ENCODE data around the gene GM2A. TPM values are rescaled to one million over a fixed set of nuclear protein-coding genes. Genes with fewer than 3 reads are reported as not detected.
"Not testable (repeated sequence)": the region's sequence is repeated elsewhere in the genome, so short reads cannot be mapped to it uniquely, and the experiment has no call there.

Gene GM2A
- total RNA-seq, 1 donor from 2014 or later, result 27.6 TPM

DNA sequence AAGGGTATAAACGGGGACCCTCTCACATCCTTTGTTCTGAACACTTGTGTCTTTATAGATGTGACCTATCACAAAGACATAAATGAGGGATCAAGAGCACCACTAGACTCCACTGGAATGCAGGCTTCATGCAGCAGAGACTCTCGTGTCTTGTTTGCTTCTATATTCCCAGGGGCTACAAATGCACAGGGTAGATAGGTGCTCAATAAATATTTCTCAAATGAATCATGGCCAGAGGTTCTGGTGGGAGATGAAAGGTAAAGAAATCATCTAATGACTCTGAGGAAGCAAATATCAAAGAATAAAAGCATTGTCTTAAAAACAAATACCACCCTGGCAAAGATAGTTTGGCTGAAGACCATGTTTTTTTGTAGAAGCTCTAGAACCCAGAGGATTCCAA lies 44.0 kb downstream of the GM2A start:
- no peaks in the 10 kb centered on the region for H3K36me3 Mint-ChIP-seq (ENCODE audit: low read depth)
- no peaks in the 10 kb centered on the region for H3K9me3 Mint-ChIP-seq
- DNase-seq (ENCODE audit: low read depth, low spot score), result no peak
- H3K27me3 Mint-ChIP-seq (ENCODE audit: low read depth), result peaks cover 7% of the 10 kb centered on the region
- TF ChIP-seq, protein P1, sequence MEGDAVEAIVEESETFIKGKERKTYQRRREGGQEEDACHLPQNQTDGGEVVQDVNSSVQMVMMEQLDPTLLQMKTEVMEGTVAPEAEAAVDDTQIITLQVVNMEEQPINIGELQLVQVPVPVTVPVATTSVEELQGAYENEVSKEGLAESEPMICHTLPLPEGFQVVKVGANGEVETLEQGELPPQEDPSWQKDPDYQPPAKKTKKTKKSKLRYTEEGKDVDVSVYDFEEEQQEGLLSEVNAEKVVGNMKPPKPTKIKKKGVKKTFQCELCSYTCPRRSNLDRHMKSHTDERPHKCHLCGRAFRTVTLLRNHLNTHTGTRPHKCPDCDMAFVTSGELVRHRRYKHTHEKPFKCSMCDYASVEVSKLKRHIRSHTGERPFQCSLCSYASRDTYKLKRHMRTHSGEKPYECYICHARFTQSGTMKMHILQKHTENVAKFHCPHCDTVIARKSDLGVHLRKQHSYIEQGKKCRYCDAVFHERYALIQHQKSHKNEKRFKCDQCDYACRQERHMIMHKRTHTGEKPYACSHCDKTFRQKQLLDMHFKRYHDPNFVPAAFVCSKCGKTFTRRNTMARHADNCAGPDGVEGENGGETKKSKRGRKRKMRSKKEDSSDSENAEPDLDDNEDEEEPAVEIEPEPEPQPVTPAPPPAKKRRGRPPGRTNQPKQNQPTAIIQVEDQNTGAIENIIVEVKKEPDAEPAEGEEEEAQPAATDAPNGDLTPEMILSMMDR (conservative IDR thresholded peaks at IDR 0.05), result no peak
- H3K27ac Mint-ChIP-seq (ENCODE audit: unreplicated experiment), result no peak overlapping the region
- peaks cover 3% of the 10 kb centered on the region for H3K4me1 Mint-ChIP-seq
- no peak overlapping the region for H3K4me3 Mint-ChIP-seq

DNA sequence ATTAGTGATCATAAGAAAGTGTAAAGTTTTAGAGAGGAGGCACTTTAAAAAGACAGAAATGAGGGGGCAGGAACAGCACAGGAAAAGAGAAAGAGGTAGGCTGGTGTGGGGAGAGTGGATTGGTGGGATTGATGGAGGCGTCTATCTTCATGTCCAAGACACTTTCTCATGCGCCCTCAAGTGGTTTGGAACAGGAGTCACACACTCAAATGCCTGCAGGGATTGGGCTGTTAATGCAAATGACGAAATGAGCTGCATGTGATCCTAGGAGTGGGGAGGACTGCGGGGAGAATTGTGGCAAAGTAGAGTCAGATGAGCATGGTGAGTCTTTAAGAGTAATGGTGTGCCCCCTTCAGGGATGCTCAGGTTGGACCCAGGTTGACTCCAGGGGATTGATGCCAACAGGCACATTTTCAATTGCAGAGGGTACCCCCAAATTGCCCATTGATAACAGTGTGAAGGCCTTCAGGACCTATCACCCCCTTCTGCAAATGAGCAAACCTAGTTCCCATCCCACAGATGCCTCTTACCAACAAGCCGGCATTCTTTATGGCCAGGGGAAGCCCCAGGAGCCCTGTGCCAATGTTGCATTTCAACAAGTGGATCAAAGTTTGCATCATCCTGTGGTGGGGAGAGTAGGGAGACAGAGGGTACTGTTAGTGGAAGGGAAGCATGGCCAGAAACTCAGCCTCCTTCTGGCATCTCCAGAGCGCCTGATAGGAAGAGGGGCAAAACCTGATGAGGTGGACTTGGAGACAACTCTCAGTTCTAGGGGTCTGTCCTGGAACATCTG lies 45.3 kb downstream of the GM2A start:
- TF ChIP-seq, protein P1 (conservative IDR thresholded peaks at IDR 0.05), result peak; percentile 45
- H3K36me3 Mint-ChIP-seq (ENCODE audit: low read depth), result no peaks in the 10 kb centered on the region
- DNase-seq (ENCODE audit: low read depth, low spot score), result no peak
- H3K4me3 Mint-ChIP-seq, result no peak overlapping the region
- H3K4me1 Mint-ChIP-seq, result peaks cover 3% of the 10 kb centered on the region
- H3K27me3 Mint-ChIP-seq (ENCODE audit: low read depth), result peaks cover 7% of the 10 kb centered on the region
- H3K9me3 Mint-ChIP-seq, result no peaks in the 10 kb centered on the region
- no peak overlapping the region for H3K27ac Mint-ChIP-seq (ENCODE audit: unreplicated experiment)

DNA sequence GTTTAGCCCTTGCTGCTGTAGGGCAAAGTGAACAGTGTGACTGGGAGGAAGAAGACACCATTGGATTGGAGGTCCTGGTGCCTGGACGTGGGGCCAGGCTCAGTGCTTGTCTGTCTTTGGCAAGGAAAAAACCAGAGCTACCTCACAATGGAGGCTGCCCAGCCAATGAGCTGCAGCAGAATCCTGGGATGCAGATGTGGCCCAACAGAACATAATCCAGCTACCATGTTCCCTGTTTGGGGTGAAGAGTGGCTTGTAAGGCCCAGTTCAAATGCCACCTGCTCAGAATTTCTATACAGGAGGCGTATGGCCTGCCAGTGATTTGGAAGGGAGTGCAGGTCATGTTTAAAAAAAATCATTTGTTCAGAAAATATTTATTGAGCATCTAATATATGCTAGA lies 50.7 kb downstream of the GM2A start, which contains the start of gene SLC36A3:
TSS of gene SLC36A3 (minus strand) at position 101 of the 400 bp plus-strand sequence. CDS start 412 bp downstream, outside the sequence.
- Mint-ChIP-seq H3K27me3 (ENCODE audit: low read depth) (peaks cover 19% of the 10 kb centered on the region), H3K4me3 (no peak within 1 kb of the TSS), H3K27ac (ENCODE audit: unreplicated experiment) (no peak within 1 kb of the TSS), H3K36me3 (ENCODE audit: low read depth) (no peaks in the 10 kb centered on the region), H3K4me1 (no peaks in the 10 kb centered on the region), H3K9me3 (no peaks in the 10 kb centered on the region)
- no peak for DNase-seq (ENCODE audit: low read depth, low spot score)
- TF ChIP-seq, protein P1 (conservative IDR thresholded peaks at IDR 0.05), result no peak

DNA sequence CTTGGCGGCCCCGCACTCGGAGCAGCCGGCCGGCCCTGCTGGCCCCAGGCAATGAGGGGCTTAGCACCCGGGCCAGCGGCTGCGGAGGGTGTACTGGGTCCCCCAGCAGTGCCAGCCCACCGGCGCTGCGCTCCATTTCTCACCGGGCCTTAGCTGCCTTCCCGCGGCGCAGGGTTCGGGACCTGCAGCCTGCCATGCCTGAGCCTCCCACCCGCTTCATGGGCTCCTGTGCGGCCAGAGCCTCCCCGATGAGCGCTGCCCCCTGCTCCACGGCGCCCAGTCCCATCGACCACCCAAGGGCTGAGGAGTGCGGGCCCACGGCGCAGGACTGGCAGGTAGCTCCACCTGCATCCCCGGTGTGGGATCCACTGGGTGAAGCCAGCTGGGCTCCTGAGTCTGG lies 56.3 kb downstream of the GM2A start:
- H3K36me3 Mint-ChIP-seq (ENCODE audit: low read depth); H3K4me1 Mint-ChIP-seq; H3K9me3 Mint-ChIP-seq; DNase-seq (ENCODE audit: low read depth, low spot score); H3K4me3 Mint-ChIP-seq; H3K27ac Mint-ChIP-seq (ENCODE audit: unreplicated experiment): not testable (repeated sequence)
- peaks cover 16% of the 10 kb centered on the region for H3K27me3 Mint-ChIP-seq (ENCODE audit: low read depth)

DNA sequence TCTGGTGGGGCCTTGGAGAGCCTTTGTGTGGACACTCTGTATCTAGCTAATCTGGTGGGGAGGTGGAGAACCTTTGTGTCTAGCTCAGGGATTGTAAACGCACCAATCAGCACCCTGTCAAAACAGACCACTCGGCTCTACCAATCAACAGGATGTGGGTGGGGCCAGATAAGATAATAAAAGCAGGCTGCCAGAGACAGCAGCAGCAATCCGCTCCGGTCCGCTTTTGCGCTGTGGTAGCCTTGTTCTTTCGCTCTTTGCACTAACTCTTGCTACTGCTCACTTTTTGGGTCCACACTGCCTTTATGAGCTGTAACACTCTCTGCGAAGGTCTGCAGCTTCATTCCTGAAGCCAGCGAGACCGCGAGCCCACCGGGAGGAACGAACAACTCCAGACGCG lies 56.8 kb downstream of the GM2A start:
- peaks cover 16% of the 10 kb centered on the region for H3K27me3 Mint-ChIP-seq (ENCODE audit: low read depth)
- not testable (repeated sequence) for H3K36me3 Mint-ChIP-seq (ENCODE audit: low read depth); H3K9me3 Mint-ChIP-seq; DNase-seq (ENCODE audit: low read depth, low spot score); H3K4me1 Mint-ChIP-seq; H3K27ac Mint-ChIP-seq (ENCODE audit: unreplicated experiment); H3K4me3 Mint-ChIP-seq

DNA sequence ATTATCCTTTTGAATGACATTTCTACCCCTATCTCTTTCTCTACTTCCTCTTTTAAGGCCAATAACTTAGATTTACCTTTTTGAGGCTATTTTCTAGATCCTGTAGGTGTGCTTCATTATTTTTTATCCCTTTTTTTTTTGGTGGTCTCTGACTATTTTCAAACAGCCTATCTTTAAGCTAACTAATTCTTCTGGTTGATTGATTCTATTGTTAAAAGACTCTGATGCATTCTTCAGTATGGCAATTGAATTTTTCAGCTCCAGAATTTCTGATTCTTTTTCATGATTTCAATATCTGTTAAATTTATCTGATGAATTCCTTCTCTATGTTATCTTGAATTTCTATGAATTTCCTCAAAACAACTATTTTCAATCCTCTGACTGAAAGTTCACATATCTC lies 57.9 kb downstream of the GM2A start:
- TF ChIP-seq, protein P1 (conservative IDR thresholded peaks at IDR 0.05), result no peak
- no peak overlapping the region for H3K4me3 Mint-ChIP-seq

More for the DNA sequence above, 57.9 kb downstream of the GM2A start:
- peaks cover 11% of the 10 kb centered on the region for H3K27me3 Mint-ChIP-seq (ENCODE audit: low read depth)
- peaks cover 2% of the 10 kb centered on the region for H3K4me1 Mint-ChIP-seq
- no peak overlapping the region for H3K27ac Mint-ChIP-seq (ENCODE audit: unreplicated experiment)
- peaks cover 2% of the 10 kb centered on the region for H3K36me3 Mint-ChIP-seq (ENCODE audit: low read depth)
- DNase-seq (ENCODE audit: low read depth, low spot score), result no peak
- H3K9me3 Mint-ChIP-seq, result peaks cover 7% of the 10 kb centered on the region

Data from neural crest cell (in vitro differentiated cells).